Measurements from ENCODE around the gene TOM1. TPM values are rescaled to one million over a fixed set of nuclear protein-coding genes. Genes with fewer than 3 reads are reported as not detected.

The TOM1 gene
- total RNA-seq, 1 experiment from 2014 or later: 28.2 TPM

GRCh38 chr22:35378621-35379020 lies 78.9 kb downstream of the TOM1 start:
- ChIA-PET CTCF (no interaction called here), POLR2A (no interaction called here)
- H3K27ac Mint-ChIP-seq (ENCODE audit: low read depth, unreplicated experiment): no peak overlapping the region
- H3K36me3 Mint-ChIP-seq (ENCODE audit: insufficient read depth, unreplicated experiment): no peaks in the 10 kb centered on the region
- no peaks in the 10 kb centered on the region for H3K27me3 Mint-ChIP-seq (ENCODE audit: insufficient read depth, unreplicated experiment)
- H3K9me3 Mint-ChIP-seq (ENCODE audit: unreplicated experiment): no peaks in the 10 kb centered on the region
- no peak for DNase-seq (ENCODE audit: unreplicated experiment)
- no peak overlapping the region for H3K4me3 Mint-ChIP-seq (ENCODE audit: unreplicated experiment)
- intact Hi-C loops (cut with micrococcal nuclease): no loop called here
- no peak for TF ChIP-seq CTCF (IDR thresholded peaks at IDR 0.05; ENCODE audit: unreplicated experiment)
- H3K4me1 Mint-ChIP-seq (ENCODE audit: insufficient read depth, unreplicated experiment): peaks cover 32% of the 10 kb centered on the region
- no TSS peak for BruUV-seq (replicated peaks)

- POLR2A ChIA-PET: interaction anchor here (0.8 to 1.7 kb wide), 2 partner anchors 8 to 79 kb away, joined by 3 to 5 read pairs; partner anchors contain the start of gene TOM1
- Mint-ChIP-seq H3K4me1 (ENCODE audit: insufficient read depth, unreplicated experiment) (peaks cover 32% of the 10 kb centered on the region), H3K27me3 (ENCODE audit: insufficient read depth, unreplicated experiment) (no peaks in the 10 kb centered on the region), H3K4me3 (ENCODE audit: unreplicated experiment) (no peak overlapping the region), H3K9me3 (ENCODE audit: unreplicated experiment) (no peaks in the 10 kb centered on the region), H3K27ac (ENCODE audit: low read depth, unreplicated experiment) (no peak overlapping the region), H3K36me3 (ENCODE audit: insufficient read depth, unreplicated experiment) (no peaks in the 10 kb centered on the region)
- no peak for DNase-seq (ENCODE audit: unreplicated experiment)
- intact Hi-C loops (cut with micrococcal nuclease): no loop called here
- CTCF ChIA-PET: interaction anchor here (0.6 to 1.8 kb wide), 3 partner anchors 29 to 204 kb away, joined by 4 to 18 read pairs (median 4); no protein-coding TSS in a partner anchor
- no TSS peak for BruUV-seq (replicated peaks)
- no peak for TF ChIP-seq CTCF (IDR thresholded peaks at IDR 0.05; ENCODE audit: unreplicated experiment)
Observed at GRCh38 chr22:35379146-35379993, 79.7 kb downstream of the TOM1 start.

GRCh38 chr22:35380013-35380412 lies 80.3 kb downstream of the TOM1 start:
- no peak for DNase-seq (ENCODE audit: unreplicated experiment)
- peak overlapping the region; percentile 84 for H3K27ac Mint-ChIP-seq (ENCODE audit: low read depth, unreplicated experiment)
- POLR2A ChIA-PET: interaction anchor here (0.8 to 1.7 kb wide), 4 partner anchors 9 to 161 kb away, joined by 3 to 5 read pairs (median 4); partner anchors contain the start of gene TOM1

More at GRCh38 chr22:35380013-35380412, 80.3 kb downstream of the TOM1 start:
- intact Hi-C loops (cut with micrococcal nuclease): loop anchor here (2.0 kb wide), 3 partner anchors 19 to 29 kb away; no protein-coding TSS in a partner anchor
- no peak for TF ChIP-seq CTCF (IDR thresholded peaks at IDR 0.05; ENCODE audit: unreplicated experiment)
- H3K4me1 Mint-ChIP-seq (ENCODE audit: insufficient read depth, unreplicated experiment): peaks cover 32% of the 10 kb centered on the region
- peak overlapping the region; percentile 72 for H3K4me3 Mint-ChIP-seq (ENCODE audit: unreplicated experiment)
- CTCF ChIA-PET: interaction anchor here (0.7 to 1.8 kb wide), 3 partner anchors 15 to 203 kb away, joined by 3 to 18 read pairs (median 4); no protein-coding TSS in a partner anchor
- no TSS peak for BruUV-seq (replicated peaks)
- no peaks in the 10 kb centered on the region for H3K9me3 Mint-ChIP-seq (ENCODE audit: unreplicated experiment)
- no peaks in the 10 kb centered on the region for H3K27me3 Mint-ChIP-seq (ENCODE audit: insufficient read depth, unreplicated experiment)
- no peaks in the 10 kb centered on the region for H3K36me3 Mint-ChIP-seq (ENCODE audit: insufficient read depth, unreplicated experiment)

All from MCF 10A (cell line).